ENCODE data around the gene PCID2.
"Not testable (repeated sequence)": the region's sequence is repeated elsewhere in the genome, so short reads cannot be mapped to it uniquely, and the experiment has no call there.

The PCID2 gene
- 49.8 to 63.1 (median 58.7) reads per million in 3 donors for total RNA-seq

- H3K9me3 ChIP-seq (ENCODE audit: control insufficient read depth, low read length), result no peaks in the 10 kb centered on the region
- DNase-seq, result peak; percentile 81 to 84 (median 83)
- H3K27me3 ChIP-seq (replicated peaks; ENCODE audit: control insufficient read depth, insufficient read depth, low read length, poor library complexity, severe bottlenecking), result no peaks in the 10 kb centered on the region
- H3K36me3 ChIP-seq (ENCODE audit: control insufficient read depth, insufficient read depth, low read length), result peaks cover 4% of the 10 kb centered on the region
- H3K4me1 ChIP-seq (ENCODE audit: control insufficient read depth, insufficient read depth, low read length, poor library complexity, severe bottlenecking), result peaks cover 23% of the 10 kb centered on the region
- peak within 1 kb of the TSS; percentile 91 for H3K4me3 ChIP-seq (ENCODE audit: insufficient read depth, low read depth, low read length, poor library complexity, severe bottlenecking)
- peak within 1 kb of the TSS; percentile 93 for H3K27ac ChIP-seq (ENCODE audit: insufficient read depth, low read length, poor library complexity, severe bottlenecking)
Measured at GRCh38 chr13:113208421-113209335, at the start of gene PCID2. PCID2 (minus strand) TSS chr13:113208669; CDS start chr13:113208634, 35 bp downstream.

GRCh38 chr13:113257908-113258307 lies 49.4 kb upstream of the PCID2 start:
- not testable (repeated sequence) for H3K27me3 ChIP-seq (replicated peaks; ENCODE audit: control insufficient read depth, insufficient read depth, low read length, poor library complexity, severe bottlenecking); H3K27ac ChIP-seq (ENCODE audit: insufficient read depth, low read length, poor library complexity, severe bottlenecking)
- peaks cover 52% of the 10 kb centered on the region for H3K36me3 ChIP-seq (ENCODE audit: control insufficient read depth, insufficient read depth, low read length)

GRCh38 chr13:113252516-113253095 lies 44.1 kb upstream of the PCID2 start:
- Histone ChIP-seq H3K9me3 (ENCODE audit: control insufficient read depth, low read length) (no peaks in the 10 kb centered on the region), H3K27me3 (replicated peaks; ENCODE audit: control insufficient read depth, insufficient read depth, low read length, poor library complexity, severe bottlenecking) (no peaks in the 10 kb centered on the region), H3K27ac (ENCODE audit: insufficient read depth, low read length, poor library complexity, severe bottlenecking) (no peak overlapping the region), H3K4me1 (ENCODE audit: control insufficient read depth, insufficient read depth, low read length, poor library complexity, severe bottlenecking) (no peaks in the 10 kb centered on the region), H3K4me3 (ENCODE audit: insufficient read depth, low read depth, low read length, poor library complexity, severe bottlenecking) (no peak overlapping the region), H3K36me3 (ENCODE audit: control insufficient read depth, insufficient read depth, low read length) (peaks cover 69% of the 10 kb centered on the region)
- no peak for DNase-seq

More at GRCh38 chr13:113257908-113258307, 49.4 kb upstream of the PCID2 start:
- not testable (repeated sequence) for H3K4me3 ChIP-seq (ENCODE audit: insufficient read depth, low read depth, low read length, poor library complexity, severe bottlenecking); H3K4me1 ChIP-seq (ENCODE audit: control insufficient read depth, insufficient read depth, low read length, poor library complexity, severe bottlenecking); DNase-seq; H3K9me3 ChIP-seq (ENCODE audit: control insufficient read depth, low read length)

GRCh38 chr13:113245849-113246796 lies 37.7 kb upstream of the PCID2 start:
- no peaks in the 10 kb centered on the region for H3K4me1 ChIP-seq (ENCODE audit: control insufficient read depth, insufficient read depth, low read length, poor library complexity, severe bottlenecking)
- DNase-seq, result no peak
- H3K36me3 ChIP-seq (ENCODE audit: control insufficient read depth, insufficient read depth, low read length), result peaks cover 87% of the 10 kb centered on the region
- H3K9me3 ChIP-seq (ENCODE audit: control insufficient read depth, low read length), result no peaks in the 10 kb centered on the region
- no peak overlapping the region for H3K4me3 ChIP-seq (ENCODE audit: insufficient read depth, low read depth, low read length, poor library complexity, severe bottlenecking)
- no peak overlapping the region for H3K27ac ChIP-seq (ENCODE audit: insufficient read depth, low read length, poor library complexity, severe bottlenecking)
- H3K27me3 ChIP-seq (replicated peaks; ENCODE audit: control insufficient read depth, insufficient read depth, low read length, poor library complexity, severe bottlenecking), result no peaks in the 10 kb centered on the region

- Histone ChIP-seq H3K36me3 (ENCODE audit: control insufficient read depth, insufficient read depth, low read length) (peaks cover 74% of the 10 kb centered on the region), H3K4me1 (ENCODE audit: control insufficient read depth, insufficient read depth, low read length, poor library complexity, severe bottlenecking) (no peaks in the 10 kb centered on the region), H3K9me3 (ENCODE audit: control insufficient read depth, low read length) (no peaks in the 10 kb centered on the region), H3K4me3 (ENCODE audit: insufficient read depth, low read depth, low read length, poor library complexity, severe bottlenecking) (no peak overlapping the region), H3K27ac (ENCODE audit: insufficient read depth, low read length, poor library complexity, severe bottlenecking) (no peak overlapping the region), H3K27me3 (replicated peaks; ENCODE audit: control insufficient read depth, insufficient read depth, low read length, poor library complexity, severe bottlenecking) (no peaks in the 10 kb centered on the region)
- no peak for DNase-seq
Measured at GRCh38 chr13:113243847-113244246, 35.4 kb upstream of the PCID2 start.

- not testable (repeated sequence) for H3K27me3 ChIP-seq (replicated peaks; ENCODE audit: control insufficient read depth, insufficient read depth, low read length, poor library complexity, severe bottlenecking); H3K9me3 ChIP-seq (ENCODE audit: control insufficient read depth, low read length); DNase-seq; H3K4me1 ChIP-seq (ENCODE audit: control insufficient read depth, insufficient read depth, low read length, poor library complexity, severe bottlenecking); H3K4me3 ChIP-seq (ENCODE audit: insufficient read depth, low read depth, low read length, poor library complexity, severe bottlenecking); H3K27ac ChIP-seq (ENCODE audit: insufficient read depth, low read length, poor library complexity, severe bottlenecking)
- peaks cover 68% of the 10 kb centered on the region for H3K36me3 ChIP-seq (ENCODE audit: control insufficient read depth, insufficient read depth, low read length)
Measured at GRCh38 chr13:113241623-113242022, 33.2 kb upstream of the PCID2 start.

GRCh38 chr13:113239986-113240385 lies 31.5 kb upstream of the PCID2 start:
- Histone ChIP-seq H3K4me3 (ENCODE audit: insufficient read depth, low read depth, low read length, poor library complexity, severe bottlenecking) (no peak overlapping the region), H3K27ac (ENCODE audit: insufficient read depth, low read length, poor library complexity, severe bottlenecking) (no peak overlapping the region), H3K36me3 (ENCODE audit: control insufficient read depth, insufficient read depth, low read length) (peaks cover 58% of the 10 kb centered on the region), H3K4me1 (ENCODE audit: control insufficient read depth, insufficient read depth, low read length, poor library complexity, severe bottlenecking) (no peaks in the 10 kb centered on the region), H3K27me3 (replicated peaks; ENCODE audit: control insufficient read depth, insufficient read depth, low read length, poor library complexity, severe bottlenecking) (no peaks in the 10 kb centered on the region), H3K9me3 (ENCODE audit: control insufficient read depth, low read length) (no peaks in the 10 kb centered on the region)
- DNase-seq, result no peak

- Histone ChIP-seq H3K4me3 (ENCODE audit: insufficient read depth, low read depth, low read length, poor library complexity, severe bottlenecking) (no peak overlapping the region), H3K27me3 (replicated peaks; ENCODE audit: control insufficient read depth, insufficient read depth, low read length, poor library complexity, severe bottlenecking) (no peaks in the 10 kb centered on the region), H3K36me3 (ENCODE audit: control insufficient read depth, insufficient read depth, low read length) (peaks cover 59% of the 10 kb centered on the region), H3K27ac (ENCODE audit: insufficient read depth, low read length, poor library complexity, severe bottlenecking) (no peak overlapping the region), H3K9me3 (ENCODE audit: control insufficient read depth, low read length) (no peaks in the 10 kb centered on the region), H3K4me1 (ENCODE audit: control insufficient read depth, insufficient read depth, low read length, poor library complexity, severe bottlenecking) (no peaks in the 10 kb centered on the region)
- no peak for DNase-seq
Measured at GRCh38 chr13:113239357-113239756, 30.9 kb upstream of the PCID2 start.

- Histone ChIP-seq H3K4me3 (ENCODE audit: insufficient read depth, low read depth, low read length, poor library complexity, severe bottlenecking) (no peak overlapping the region), H3K27ac (ENCODE audit: insufficient read depth, low read length, poor library complexity, severe bottlenecking) (no peak overlapping the region), H3K4me1 (ENCODE audit: control insufficient read depth, insufficient read depth, low read length, poor library complexity, severe bottlenecking) (no peaks in the 10 kb centered on the region), H3K9me3 (ENCODE audit: control insufficient read depth, low read length) (no peaks in the 10 kb centered on the region), H3K36me3 (ENCODE audit: control insufficient read depth, insufficient read depth, low read length) (peaks cover 59% of the 10 kb centered on the region), H3K27me3 (replicated peaks; ENCODE audit: control insufficient read depth, insufficient read depth, low read length, poor library complexity, severe bottlenecking) (no peaks in the 10 kb centered on the region)
- no peak for DNase-seq
Measured at GRCh38 chr13:113238536-113238935, 30.1 kb upstream of the PCID2 start.
